HG03469 (cell line): Measurements from ENCODE around the gene ZNF594.
A peak's percentile ranks its signal among the peaks of the same experiment; 100 is the strongest.
"Not testable (repeated sequence)": the region's sequence is repeated elsewhere in the genome, so short reads cannot be mapped to it uniquely, and the experiment has no call there.

Experiments
- ATAC-seq: cut with Tn5 transposase; IDR thresholded peaks from one replicate; pipeline ENCODE4 v1.9.1; 2021; ENCODE audit warnings: mild to moderate bottlenecking, moderate library complexity, moderate number of reproducible peaks; ENCODE audit not compliant: unreplicated experiment

ZNF594 gene

GRCh38 chr17:5191541-5192417 lies at the start of gene ZNF594:
Gene ZNF594 (minus strand): TSS chr17:5191868. CDS start chr17:5184256, 7,612 bp downstream.
- peak; percentile 87 for ATAC-seq

GRCh38 chr17:5239769-5240168 lies 48.1 kb upstream of the ZNF594 start:
- not testable (repeated sequence) for ATAC-seq

- no peak for ATAC-seq
Measured at GRCh38 chr17:5238333-5238732, 46.7 kb upstream of the ZNF594 start.

DNA sequence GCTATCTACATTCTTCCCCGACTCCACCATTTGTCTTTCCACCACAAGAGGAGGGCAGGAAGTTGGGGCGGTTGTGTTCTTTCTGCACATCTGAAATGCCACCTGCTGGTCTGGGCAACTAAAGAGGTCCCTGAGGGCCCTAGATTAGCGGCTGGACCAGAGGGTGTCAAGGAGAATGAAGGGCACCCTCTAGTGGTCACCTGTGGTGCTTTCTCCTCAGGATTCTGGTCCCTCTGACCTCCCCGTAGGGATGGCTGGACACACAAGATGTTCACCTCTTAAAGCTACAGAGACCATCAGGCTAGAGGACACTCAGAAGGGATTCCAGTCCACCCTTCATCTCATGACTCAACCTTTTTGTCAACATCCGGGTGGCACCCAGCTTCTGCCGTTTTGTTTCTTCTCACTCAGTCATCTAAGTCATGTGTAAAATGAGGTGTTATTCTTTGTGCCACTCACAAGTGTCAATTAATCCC lies 45.9 kb upstream of the ZNF594 start:
- no peak for ATAC-seq

DNA sequence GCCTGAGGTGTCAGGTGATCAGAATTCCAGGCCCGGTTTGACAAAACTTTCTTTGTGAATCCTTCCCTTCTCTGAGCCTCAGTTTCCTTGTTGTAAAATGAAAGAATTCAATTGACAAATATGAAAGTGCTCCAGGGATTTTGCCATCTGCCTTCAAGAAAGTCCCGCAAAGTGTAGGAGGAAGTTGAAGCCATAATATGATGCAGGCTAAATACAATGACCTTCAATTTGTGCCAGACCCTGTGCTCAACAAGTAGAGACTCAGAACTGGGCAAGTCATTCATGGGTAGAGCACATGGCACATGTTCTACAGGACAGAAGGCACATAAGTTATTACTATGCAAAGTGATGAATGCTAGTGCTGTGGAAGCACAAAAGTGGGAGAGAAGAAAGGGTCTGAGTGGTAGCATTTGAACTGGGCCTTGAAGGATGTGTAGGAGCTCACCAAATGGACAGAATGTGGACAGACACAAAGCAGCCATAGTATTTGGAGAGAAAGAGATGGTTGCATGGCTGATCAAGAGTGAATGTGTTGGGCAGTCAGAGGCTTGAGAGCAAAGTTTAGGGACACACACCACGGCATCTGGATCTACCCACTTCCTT lies 45.4 kb upstream of the ZNF594 start:
- ATAC-seq: no peak

GRCh38 chr17:5234645-5235576 lies 43.2 kb upstream of the ZNF594 start, which contains the start of gene SCIMP:
Gene SCIMP (minus strand): TSS chr17:5234860. CDS start chr17:5234755, 105 bp downstream.
- no peak for ATAC-seq

- not testable (repeated sequence) for ATAC-seq
Measured at GRCh38 chr17:5233492-5233891, 41.8 kb upstream of the ZNF594 start.

GRCh38 chr17:5226940-5227878 lies 35.5 kb upstream of the ZNF594 start:
- ATAC-seq: no peak

- ATAC-seq: no peak
Measured at GRCh38 chr17:5225668-5226457, 34.2 kb upstream of the ZNF594 start.

GRCh38 chr17:5221912-5222311 lies 30.2 kb upstream of the ZNF594 start:
- not testable (repeated sequence) for ATAC-seq

GRCh38 chr17:5220074-5220473 lies 28.4 kb upstream of the ZNF594 start:
- ATAC-seq: no peak

- ATAC-seq: no peak
Measured at GRCh38 chr17:5219536-5219935, 27.9 kb upstream of the ZNF594 start.

- ATAC-seq: not testable (repeated sequence)
Measured at GRCh38 chr17:5217562-5217961, 25.9 kb upstream of the ZNF594 start.

DNA sequence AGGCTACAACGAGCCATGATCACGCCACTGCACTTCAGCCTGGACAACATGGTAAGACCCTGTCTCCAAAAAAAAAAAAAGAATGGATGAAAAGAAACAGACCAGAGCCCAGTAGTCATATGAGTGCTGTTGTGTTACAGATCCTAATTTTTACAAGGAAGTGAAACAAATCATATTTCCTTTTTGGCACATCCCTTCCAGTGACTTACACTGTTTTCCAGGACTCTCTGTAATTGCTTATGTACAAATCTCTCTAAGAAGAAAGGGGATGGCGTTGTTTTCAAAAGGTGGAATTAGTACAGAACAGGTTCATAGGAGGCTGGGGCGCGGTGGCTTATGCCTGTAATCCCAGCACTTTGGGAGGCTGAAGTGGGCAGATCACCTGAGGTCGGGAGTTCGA lies 19.8 kb upstream of the ZNF594 start:
- ATAC-seq: no peak

GRCh38 chr17:5210614-5211252 lies 19.1 kb upstream of the ZNF594 start:
- ATAC-seq: no peak

GRCh38 chr17:5210091-5210490 lies 18.4 kb upstream of the ZNF594 start:
- no peak for ATAC-seq

- ATAC-seq: no peak
Measured at GRCh38 chr17:5209396-5209795, 17.7 kb upstream of the ZNF594 start.

- ATAC-seq: no peak
Measured at GRCh38 chr17:5203908-5204294, 12.2 kb upstream of the ZNF594 start.
